Kidney (tissue), 14 donors: ENCODE data around the gene ERBB4. TPM values are rescaled to one million over a fixed set of nuclear protein-coding genes. Genes with fewer than 3 reads are reported as not detected.

Source experiments
- DNase-seq, 5 donors: peaks; one replicate each; pipeline ENCODE4 v3.0.0-alpha.2; 2013 to 2020
- FAIRE-seq: peaks from 2 replicates; lab custom pipeline; 2012; peaks lifted over from hg19 to GRCh38; lab: Jason Lieb, UNC
- H3K27ac ChIP-seq, 2 donors: one replicate each; pipeline ENCODE4 v1.7.0; 2013; ENCODE audit warnings: low read depth in 2 of 2, low read length in 2 of 2, inconsistent platforms in 1 of 2
- H3K27me3 ChIP-seq: one replicate; pipeline ENCODE4 v1.7.1; 2013; ENCODE audit warnings: low read length, inconsistent platforms; ENCODE audit not compliant: control insufficient read depth, insufficient read depth
- H3K36me3 ChIP-seq, 3 donors: one replicate each; pipeline versions ENCODE4 v1.7.0 to v1.7.1; 2013; ENCODE audit warnings: low read length in 3 of 3, control low read depth in 1 of 3, inconsistent platforms in 1 of 3; ENCODE audit not compliant: insufficient read depth in 3 of 3, control insufficient read depth in 2 of 3
- H3K4me1 ChIP-seq, 3 donors: one replicate each; pipeline versions ENCODE4 v1.7.0 to v1.7.1; 2013; ENCODE audit warnings: low read length in 3 of 3, inconsistent platforms in 1 of 3, low read depth in 1 of 3; ENCODE audit not compliant: control insufficient read depth in 2 of 3, insufficient read depth in 2 of 3
- H3K4me3 ChIP-seq, 3 donors: one replicate each; pipeline versions ENCODE4 v1.7.0 to v1.8.1; 2013; ENCODE audit warnings: low read length in 3 of 3, control low read depth in 1 of 3, inconsistent platforms in 1 of 3
- H3K9ac ChIP-seq, 3 donors: one replicate each; pipeline versions ENCODE4 v1.7.0 to v1.7.1; 2013; ENCODE audit warnings: low read length in 3 of 3, control low read depth in 1 of 3, inconsistent platforms in 1 of 3
- H3K9me3 ChIP-seq, 3 donors: one replicate each; pipeline versions ENCODE4 v1.7.0 to v1.7.1; 2013; ENCODE audit warnings: low read length in 3 of 3, control low read depth in 1 of 3, inconsistent platforms in 1 of 3; ENCODE audit not compliant: control insufficient read depth in 2 of 3, insufficient read depth in 1 of 3
- CTCF ChIP-seq: IDR thresholded peaks from 3 replicates; pipeline ENCODE4 v1.5.1; 2012; ENCODE audit warnings: mild to moderate bottlenecking, moderate library complexity, borderline replicate concordance; ENCODE audit not compliant: insufficient read depth; ENCODE audit errors: extremely low read depth
- intact Hi-C: fragments of 100-400 bp; cut with DNase I; formaldehyde crosslinking; loops from one replicate; pipeline ENCODE4 v1.11.1; 2022
- polyA plus RNA-seq: library from polyadenylated mRNA; stranded (reverse); fragments of 350-450 nt; fragmentation: Illumina TruSeq; extraction: RNeasy Lipid Tissue Mini Kit (QIAGEN cat#74804); gene quantifications from one replicate; pipeline ENCODE4 v1.2.3, GENCODE V29; 2014; ENCODE audit warnings: low read depth, low replicate concordance; ENCODE audit not compliant: insufficient read depth
- total RNA-seq: library from RNA; stranded (reverse); fragmentation: NEBNext Ultra II Directional; extraction: Animal tissue kit (Norgen Biotek cat#: 25700); gene quantifications from one replicate; pipeline ENCODE4 v1.2.1, GENCODE V29; 2021
- donor health status: control.
- donor health status: control.
- donor health status: control.
- donor health status: control.
- donor health status: control.
- donor health status: DM: yes; HTN: yes; CAD: no.
- donor health status: Normal renal cell carcinoma (clear cell type).

ERBB4 gene
- total and polyA plus RNA-seq, 2 donors from 2014 or later, result 3.9 to 152 TPM

- no peak for DNase-seq
- H3K4me1 ChIP-seq, result no peaks in the 10 kb centered on the region
- H3K4me3 ChIP-seq, result no peak overlapping the region
- intact Hi-C loops, result no loop called here
- no peak overlapping the region for H3K27ac ChIP-seq
- TF ChIP-seq CTCF, result no peak
- H3K9ac ChIP-seq, result no peak overlapping the region
- no peaks in the 10 kb centered on the region for H3K27me3 ChIP-seq
- no peak for FAIRE-seq
- H3K36me3 ChIP-seq, result no peaks in the 10 kb centered on the region
- H3K9me3 ChIP-seq, result no peaks in the 10 kb centered on the region
These were observed 610.4 kb downstream of the ERBB4 start for GRCh38 chr2:211928201-211928600.

GRCh38 chr2:211923019-211923418 is 615.6 kb downstream of the ERBB4 start:
- Histone ChIP-seq H3K4me3 (no peak overlapping the region), H3K27me3 (no peaks in the 10 kb centered on the region), H3K36me3 (no peaks in the 10 kb centered on the region), H3K9me3 (no peaks in the 10 kb centered on the region), H3K27ac (no peak overlapping the region), H3K9ac (no peak overlapping the region), H3K4me1 (no peaks in the 10 kb centered on the region)
- DNase-seq (no peak), FAIRE-seq (no peak)
- intact Hi-C loops, result no loop called here
- no peak for TF ChIP-seq CTCF

- Histone ChIP-seq H3K4me1 (no peaks in the 10 kb centered on the region), H3K36me3 (no peaks in the 10 kb centered on the region), H3K4me3 (no peak overlapping the region), H3K27me3 (no peaks in the 10 kb centered on the region), H3K27ac (no peak overlapping the region), H3K9ac (no peak overlapping the region), H3K9me3 (no peaks in the 10 kb centered on the region)
- FAIRE-seq, result no peak
- TF ChIP-seq CTCF, result no peak
- intact Hi-C loops, result no loop called here
- no peak for DNase-seq
These were observed 634.6 kb downstream of the ERBB4 start for GRCh38 chr2:211903961-211904360.

GRCh38 chr2:211901226-211901846 is 637.3 kb downstream of the ERBB4 start:
- H3K27ac ChIP-seq, result no peak overlapping the region
- no peak for DNase-seq
- no peak for FAIRE-seq
- TF ChIP-seq CTCF, result no peak
- peaks cover 0 to 5% (median 0%) of the 10 kb centered on the region in 3 donors for H3K4me1 ChIP-seq
- H3K9me3 ChIP-seq, result no peaks in the 10 kb centered on the region
- no peak overlapping the region for H3K4me3 ChIP-seq
- no peak overlapping the region for H3K9ac ChIP-seq
- H3K27me3 ChIP-seq, result no peaks in the 10 kb centered on the region
- intact Hi-C loops, result no loop called here
- H3K36me3 ChIP-seq, result no peaks in the 10 kb centered on the region
